Central memory CD8-positive, alpha-beta T cell (primary cell): Measurements from ENCODE around the gene OR8A1.

Experiments
- ATAC-seq: fragments of 150-1000 bp; cut with Tn5 transposase; replicated peaks from 2 replicates; pipeline ENCODE4 v1.10.0; 2022; ENCODE audit warnings: mild to moderate bottlenecking, moderate FRiP score, moderate number of reproducible peaks; ENCODE audit not compliant: poor library complexity, severe bottlenecking; ENCODE audit errors: extremely low read depth
- DNase-seq, 2 donors: peaks; one replicate each; pipeline ENCODE4 v3.0.0; 2021; ENCODE audit warnings: low spot score in 2 of 2
- H3K27ac Mint-ChIP-seq: one replicate; pipeline ENCODE4 v1.8.0; 2022; ENCODE audit warnings: low read depth, mild to moderate bottlenecking, moderate library complexity, mixed read lengths
- H3K27me3 Mint-ChIP-seq: one replicate; pipeline ENCODE4 v1.8.0; 2022; ENCODE audit warnings: mixed read lengths
- H3K36me3 Mint-ChIP-seq: one replicate; pipeline ENCODE4 v1.8.0; 2022; ENCODE audit warnings: mild to moderate bottlenecking, moderate library complexity, mixed read lengths; ENCODE audit not compliant: insufficient read depth
- H3K4me1 Mint-ChIP-seq: one replicate; pipeline ENCODE4 v1.8.0; 2022; ENCODE audit warnings: mixed read lengths
- H3K4me3 Mint-ChIP-seq: one replicate; pipeline ENCODE4 v1.8.0; 2022; ENCODE audit warnings: mild to moderate bottlenecking, moderate library complexity, mixed read lengths
- H3K9me3 Mint-ChIP-seq: one replicate; pipeline ENCODE4 v1.8.0; 2022; ENCODE audit warnings: mixed read lengths

The OR8A1 gene

GRCh38 chr11:124569697-124570096 lies at the start of gene OR8A1:
OR8A1 (plus strand) TSS chr11:124569997; CDS start chr11:124570120, 123 bp downstream.
- Mint-ChIP-seq H3K9me3 (no peaks in the 10 kb centered on the region), H3K36me3 (no peaks in the 10 kb centered on the region), H3K27ac (no peak within 1 kb of the TSS), H3K4me1 (no peaks in the 10 kb centered on the region), H3K4me3 (no peak within 1 kb of the TSS), H3K27me3 (peaks cover 60% of the 10 kb centered on the region)
- ATAC-seq (no peak), DNase-seq (no peak)

- no peak overlapping the region for H3K4me3 Mint-ChIP-seq
- H3K36me3 Mint-ChIP-seq, result no peaks in the 10 kb centered on the region
- H3K4me1 Mint-ChIP-seq, result no peaks in the 10 kb centered on the region
- DNase-seq (no peak), ATAC-seq (no peak)
- no peaks in the 10 kb centered on the region for H3K9me3 Mint-ChIP-seq
- H3K27ac Mint-ChIP-seq, result no peak overlapping the region
- H3K27me3 Mint-ChIP-seq, result peaks cover 12% of the 10 kb centered on the region
Observed at GRCh38 chr11:124520550-124520854, 49.3 kb upstream of the OR8A1 start.

- Mint-ChIP-seq H3K27me3 (peaks cover 74% of the 10 kb centered on the region), H3K27ac (no peak overlapping the region)
- no peak for DNase-seq
Observed at GRCh38 chr11:124533626-124534025, 36.2 kb upstream of the OR8A1 start.

GRCh38 chr11:124534051-124534450 lies 35.7 kb upstream of the OR8A1 start:
- no peak overlapping the region for H3K27ac Mint-ChIP-seq
- H3K27me3 Mint-ChIP-seq, result peaks cover 70% of the 10 kb centered on the region
- ATAC-seq, result no peak
- H3K4me3 Mint-ChIP-seq, result no peak overlapping the region
- H3K36me3 Mint-ChIP-seq, result peaks cover 2% of the 10 kb centered on the region
- no peaks in the 10 kb centered on the region for H3K4me1 Mint-ChIP-seq
- no peaks in the 10 kb centered on the region for H3K9me3 Mint-ChIP-seq
- no peak for DNase-seq

More at GRCh38 chr11:124533626-124534025, 36.2 kb upstream of the OR8A1 start:
- no peaks in the 10 kb centered on the region for H3K9me3 Mint-ChIP-seq
- ATAC-seq, result no peak
- H3K4me1 Mint-ChIP-seq, result no peaks in the 10 kb centered on the region
- H3K4me3 Mint-ChIP-seq, result no peak overlapping the region
- peaks cover 2% of the 10 kb centered on the region for H3K36me3 Mint-ChIP-seq

GRCh38 chr11:124535552-124536232 lies 34.1 kb upstream of the OR8A1 start:
- Mint-ChIP-seq H3K27ac (no peak overlapping the region), H3K4me3 (no peak overlapping the region), H3K36me3 (no peaks in the 10 kb centered on the region), H3K4me1 (no peaks in the 10 kb centered on the region), H3K27me3 (peaks cover 65% of the 10 kb centered on the region), H3K9me3 (no peaks in the 10 kb centered on the region)
- DNase-seq (no peak), ATAC-seq (no peak)

GRCh38 chr11:124536520-124536919 lies 33.3 kb upstream of the OR8A1 start:
- H3K9me3 Mint-ChIP-seq, result no peaks in the 10 kb centered on the region
- H3K4me3 Mint-ChIP-seq, result no peak overlapping the region
- no peak for ATAC-seq
- peaks cover 63% of the 10 kb centered on the region for H3K27me3 Mint-ChIP-seq
- DNase-seq, result no peak
- no peaks in the 10 kb centered on the region for H3K4me1 Mint-ChIP-seq
- no peak overlapping the region for H3K27ac Mint-ChIP-seq
- no peaks in the 10 kb centered on the region for H3K36me3 Mint-ChIP-seq

- Mint-ChIP-seq H3K27me3 (peaks cover 62% of the 10 kb centered on the region), H3K27ac (no peak overlapping the region), H3K4me1 (no peaks in the 10 kb centered on the region), H3K9me3 (peaks cover 2% of the 10 kb centered on the region), H3K36me3 (no peaks in the 10 kb centered on the region), H3K4me3 (no peak overlapping the region)
- DNase-seq (no peak), ATAC-seq (no peak)
Observed at GRCh38 chr11:124538019-124538418, 31.8 kb upstream of the OR8A1 start.

GRCh38 chr11:124541204-124541603 lies 28.6 kb upstream of the OR8A1 start:
- no peak overlapping the region for H3K4me3 Mint-ChIP-seq
- no peaks in the 10 kb centered on the region for H3K36me3 Mint-ChIP-seq
- ATAC-seq, result no peak
- H3K4me1 Mint-ChIP-seq, result no peaks in the 10 kb centered on the region
- H3K27me3 Mint-ChIP-seq, result peaks cover 65% of the 10 kb centered on the region
- no peak overlapping the region for H3K27ac Mint-ChIP-seq
- no peak for DNase-seq
- peaks cover 5% of the 10 kb centered on the region for H3K9me3 Mint-ChIP-seq

GRCh38 chr11:124543145-124543544 lies 26.7 kb upstream of the OR8A1 start:
- ATAC-seq (no peak), DNase-seq (no peak)
- H3K4me1 Mint-ChIP-seq, result no peaks in the 10 kb centered on the region
- peaks cover 62% of the 10 kb centered on the region for H3K27me3 Mint-ChIP-seq
- no peak overlapping the region for H3K27ac Mint-ChIP-seq
- peaks cover 5% of the 10 kb centered on the region for H3K9me3 Mint-ChIP-seq
- no peak overlapping the region for H3K4me3 Mint-ChIP-seq
- no peaks in the 10 kb centered on the region for H3K36me3 Mint-ChIP-seq

GRCh38 chr11:124543554-124543953 lies 26.2 kb upstream of the OR8A1 start, which contains the start of gene OR8B12:
OR8B12 (minus strand) TSS chr11:124543654; CDS start chr11:124543654, 0 bp downstream.
- Mint-ChIP-seq H3K9me3 (peaks cover 5% of the 10 kb centered on the region), H3K4me1 (no peaks in the 10 kb centered on the region), H3K27ac (no peak within 1 kb of the TSS), H3K27me3 (peaks cover 62% of the 10 kb centered on the region), H3K4me3 (no peak within 1 kb of the TSS), H3K36me3 (no peaks in the 10 kb centered on the region)
- DNase-seq, result no peak
- ATAC-seq, result no peak

- Mint-ChIP-seq H3K4me3 (no peak overlapping the region), H3K4me1 (no peaks in the 10 kb centered on the region), H3K9me3 (no peaks in the 10 kb centered on the region), H3K27me3 (peaks cover 16% of the 10 kb centered on the region), H3K36me3 (peaks cover 2% of the 10 kb centered on the region), H3K27ac (no peak overlapping the region)
- no peak for ATAC-seq
- no peak for DNase-seq
Observed at GRCh38 chr11:124551189-124551588, 18.6 kb upstream of the OR8A1 start.

- peaks cover 2% of the 10 kb centered on the region for H3K36me3 Mint-ChIP-seq
- H3K4me3 Mint-ChIP-seq, result no peak overlapping the region
- no peak for ATAC-seq
- H3K9me3 Mint-ChIP-seq, result no peaks in the 10 kb centered on the region
- no peak overlapping the region for H3K27ac Mint-ChIP-seq
- peaks cover 19% of the 10 kb centered on the region for H3K27me3 Mint-ChIP-seq
- DNase-seq, result no peak
- H3K4me1 Mint-ChIP-seq, result no peaks in the 10 kb centered on the region
Observed at GRCh38 chr11:124551987-124552386, 17.8 kb upstream of the OR8A1 start.

GRCh38 chr11:124556828-124557227 lies 13.0 kb upstream of the OR8A1 start:
- ATAC-seq (no peak), DNase-seq (no peak)
- no peak overlapping the region for H3K27ac Mint-ChIP-seq
- no peak overlapping the region for H3K4me3 Mint-ChIP-seq
- H3K9me3 Mint-ChIP-seq, result no peaks in the 10 kb centered on the region
- H3K27me3 Mint-ChIP-seq, result peaks cover 29% of the 10 kb centered on the region
- peaks cover 2% of the 10 kb centered on the region for H3K36me3 Mint-ChIP-seq
- no peaks in the 10 kb centered on the region for H3K4me1 Mint-ChIP-seq
